Activated CD8-positive, alpha-beta T cell treated with anti-CD3 and anti-CD28 coated beads for 36 hours (primary cell): ENCODE results near the gene ZMYM5. TPM values are rescaled to one million over a fixed set of nuclear protein-coding genes. Genes with fewer than 3 reads are reported as not detected.
A peak's percentile ranks its signal among the peaks of the same experiment; 100 is the strongest.
"Not testable (repeated sequence)": the region's sequence is repeated elsewhere in the genome, so short reads cannot be mapped to it uniquely, and the experiment has no call there.

Source experiments
- ATAC-seq: fragments of 200-7000 bp; cut with Tn5 transposase; one replicate; pipeline ENCODE4 v1.10.0; 2021; ENCODE audit warnings: mild to moderate bottlenecking, moderate library complexity
- CTCF ChIA-PET: fragments of 350-600 bp; sonication (Branson Sonifier 250); formaldehyde crosslinking; loops from one replicate; lab custom pipeline; 2021; ENCODE audit warnings: antibody characterized with exemption; lab: Charles Lee
- POLR2A ChIA-PET: fragments of 350-600 bp; sonication (Branson Sonifier 250); formaldehyde crosslinking; loops from one replicate; lab custom pipeline; 2021; ENCODE audit warnings: antibody characterized with exemption; lab: Charles Lee
- DNase-seq: peaks from one replicate; pipeline ENCODE4 v3.0.0-alpha.2; 2020
- H3K27ac Mint-ChIP-seq: one replicate; pipeline ENCODE4 v1.8.0; 2021; ENCODE audit warnings: mild to moderate bottlenecking, mixed read lengths
- H3K27me3 Mint-ChIP-seq: one replicate; pipeline ENCODE4 v1.8.0; 2021; ENCODE audit warnings: mixed read lengths
- H3K36me3 Mint-ChIP-seq: one replicate; pipeline ENCODE4 v1.8.0; 2021; ENCODE audit warnings: low read depth, mixed read lengths
- H3K4me1 Mint-ChIP-seq: one replicate; pipeline ENCODE4 v1.8.0; 2021; ENCODE audit warnings: low read depth, mixed read lengths
- H3K4me3 Mint-ChIP-seq: one replicate; pipeline ENCODE4 v1.8.0; 2021; ENCODE audit warnings: mild to moderate bottlenecking, moderate library complexity, mixed read lengths
- H3K9me3 Mint-ChIP-seq: one replicate; pipeline ENCODE4 v1.8.0; 2021; ENCODE audit warnings: mixed read lengths
- intact Hi-C: fragments of 100-400 bp; cut with micrococcal nuclease; formaldehyde crosslinking; loops from one replicate; pipeline ENCODE4 v1.10.0; 2022
- total RNA-seq, 2 experiments: library from RNA; stranded (reverse); gene quantifications; one replicate each; pipeline ENCODE4 v1.2.3, GENCODE V29; 2021
- TF ChIP-seq, protein P1 (sequence below): fragments of 200-600 bp; IDR thresholded peaks from one replicate; pipeline ENCODE4 v1.8.0; 2022; ENCODE audit warnings: antibody characterized with exemption, mild to moderate bottlenecking

The ZMYM5 gene
- total RNA-seq, 2 experiments from 2014 or later, result 10.1 to 10.4 TPM

DNA sequence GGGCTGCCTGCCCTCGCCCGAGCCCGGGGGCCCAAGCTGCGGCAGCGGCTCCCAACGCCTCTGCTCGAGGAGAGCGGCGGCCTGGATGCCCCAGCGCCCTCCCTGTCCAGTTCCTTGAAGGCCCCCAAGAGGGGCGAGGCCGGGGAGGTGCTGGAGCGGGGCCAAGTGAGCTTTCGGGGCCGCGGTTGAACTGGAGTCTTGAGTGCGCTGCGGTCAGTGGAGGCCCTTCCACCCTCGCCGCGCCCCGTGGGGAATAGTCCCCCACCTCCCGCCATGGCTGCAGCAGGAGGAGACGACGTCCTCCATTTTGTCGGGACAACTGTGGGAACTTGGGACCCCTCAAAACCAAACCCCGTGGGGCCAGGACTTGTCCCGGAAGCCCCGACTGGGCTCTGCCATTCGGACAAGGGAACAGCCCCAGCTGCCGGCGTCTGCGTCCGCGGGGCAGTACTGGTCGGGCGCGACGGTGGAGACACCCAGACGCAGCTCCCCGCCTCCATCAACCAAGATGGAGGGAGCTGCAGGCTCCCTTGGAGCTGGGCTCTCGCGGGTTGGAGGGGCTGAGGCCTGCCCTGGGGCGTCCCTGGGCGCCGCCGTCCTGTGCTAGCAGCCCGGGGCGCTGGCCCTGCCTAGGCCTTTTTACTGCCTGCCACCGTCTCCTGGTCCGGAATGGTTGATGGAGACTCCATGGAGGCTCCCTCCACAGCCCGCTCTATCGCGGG is 736 bp upstream of the ZMYM5 start:
- DNase-seq (peak; percentile 68), ATAC-seq (peak; percentile 11)
- TF ChIP-seq, protein P1, sequence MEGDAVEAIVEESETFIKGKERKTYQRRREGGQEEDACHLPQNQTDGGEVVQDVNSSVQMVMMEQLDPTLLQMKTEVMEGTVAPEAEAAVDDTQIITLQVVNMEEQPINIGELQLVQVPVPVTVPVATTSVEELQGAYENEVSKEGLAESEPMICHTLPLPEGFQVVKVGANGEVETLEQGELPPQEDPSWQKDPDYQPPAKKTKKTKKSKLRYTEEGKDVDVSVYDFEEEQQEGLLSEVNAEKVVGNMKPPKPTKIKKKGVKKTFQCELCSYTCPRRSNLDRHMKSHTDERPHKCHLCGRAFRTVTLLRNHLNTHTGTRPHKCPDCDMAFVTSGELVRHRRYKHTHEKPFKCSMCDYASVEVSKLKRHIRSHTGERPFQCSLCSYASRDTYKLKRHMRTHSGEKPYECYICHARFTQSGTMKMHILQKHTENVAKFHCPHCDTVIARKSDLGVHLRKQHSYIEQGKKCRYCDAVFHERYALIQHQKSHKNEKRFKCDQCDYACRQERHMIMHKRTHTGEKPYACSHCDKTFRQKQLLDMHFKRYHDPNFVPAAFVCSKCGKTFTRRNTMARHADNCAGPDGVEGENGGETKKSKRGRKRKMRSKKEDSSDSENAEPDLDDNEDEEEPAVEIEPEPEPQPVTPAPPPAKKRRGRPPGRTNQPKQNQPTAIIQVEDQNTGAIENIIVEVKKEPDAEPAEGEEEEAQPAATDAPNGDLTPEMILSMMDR, result no peak
- Mint-ChIP-seq H3K27me3 (no peaks in the 10 kb centered on the region), H3K36me3 (peaks cover 23% of the 10 kb centered on the region), H3K4me3 (peak overlapping the region; percentile 97), H3K27ac (peak overlapping the region; percentile 97), H3K9me3 (no peaks in the 10 kb centered on the region), H3K4me1 (peaks cover 32% of the 10 kb centered on the region)
- CTCF ChIA-PET, result interaction anchor here (0.9 to 2.0 kb wide), 7 partner anchors 11 to 96 kb away, joined by 3 to 9 read pairs (median 3); partner anchors contain the start of gene PSPC1
- POLR2A ChIA-PET, result interaction anchor here (0.6 to 1.8 kb wide), 12 partner anchors 10 to 182 kb away, joined by 3 to 7 read pairs (median 3); partner anchors contain the start of gene PSPC1
- intact Hi-C loops, result loop anchor here (5.0 to 10.0 kb wide), 3 partner anchors 79 to 179 kb away; partner anchors contain the start of gene PSPC1

DNA sequence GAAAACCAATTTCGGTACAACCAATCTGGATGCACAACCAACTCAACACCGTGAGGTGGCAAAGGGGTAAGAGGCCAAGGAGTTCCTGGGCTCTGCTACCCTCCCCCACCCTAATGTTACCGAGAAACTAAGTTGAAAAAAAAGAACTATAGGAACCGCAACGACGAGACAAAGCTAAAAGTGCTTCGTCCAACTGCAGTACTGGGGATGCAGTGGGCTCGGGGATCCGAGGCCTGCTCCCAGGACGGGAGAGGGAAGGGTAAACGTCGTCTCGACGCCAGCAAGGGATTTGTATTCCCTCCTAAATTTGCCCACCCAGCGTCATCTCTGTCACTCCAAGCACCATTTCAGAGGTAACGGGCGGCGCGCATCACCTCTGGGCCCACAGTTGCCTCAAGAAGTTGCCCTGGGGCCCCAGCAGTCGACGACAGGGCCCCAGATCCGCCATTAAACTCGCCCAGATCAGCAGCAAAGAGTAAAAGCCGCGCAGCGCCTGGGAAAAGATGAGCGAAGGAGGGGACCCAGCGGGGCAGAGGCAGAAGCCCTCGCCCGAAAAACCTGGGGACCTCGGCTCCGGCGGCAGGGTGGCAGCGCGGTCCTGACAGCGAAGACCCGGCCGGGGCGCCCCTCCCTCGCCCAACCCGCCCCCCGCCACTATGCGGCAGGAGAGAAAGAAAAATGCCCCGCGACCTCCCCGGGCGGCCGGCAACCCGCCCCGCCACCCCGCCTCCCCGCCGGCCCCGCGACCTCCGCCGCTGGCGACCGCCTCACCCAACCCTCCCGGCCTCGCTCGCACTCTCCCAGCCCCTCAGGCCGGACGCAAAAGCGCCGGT is 752 bp downstream of the ZMYM5 start:
- CTCF ChIA-PET, result interaction anchor here (1.4 to 2.0 kb wide), 2 partner anchors 16 to 97 kb away, joined by 3 to 6 read pairs; no protein-coding TSS in a partner anchor
- TF ChIP-seq, protein P1, result no peak
- Mint-ChIP-seq H3K27ac (peak overlapping the region; percentile 99), H3K9me3 (no peaks in the 10 kb centered on the region), H3K4me3 (peak overlapping the region; percentile 97), H3K4me1 (peaks cover 38% of the 10 kb centered on the region), H3K27me3 (no peaks in the 10 kb centered on the region), H3K36me3 (peaks cover 31% of the 10 kb centered on the region)
- peak; percentile 69 for DNase-seq
- POLR2A ChIA-PET, result interaction anchor here (1.1 to 2.9 kb wide), 7 partner anchors 12 to 95 kb away, joined by 3 to 9 read pairs (median 6); partner anchors contain the start of gene PSPC1
- intact Hi-C loops, result loop anchor here (5.0 to 10.0 kb wide), 3 partner anchors 78 to 178 kb away; partner anchors contain the start of gene PSPC1
- ATAC-seq, result no peak

DNA sequence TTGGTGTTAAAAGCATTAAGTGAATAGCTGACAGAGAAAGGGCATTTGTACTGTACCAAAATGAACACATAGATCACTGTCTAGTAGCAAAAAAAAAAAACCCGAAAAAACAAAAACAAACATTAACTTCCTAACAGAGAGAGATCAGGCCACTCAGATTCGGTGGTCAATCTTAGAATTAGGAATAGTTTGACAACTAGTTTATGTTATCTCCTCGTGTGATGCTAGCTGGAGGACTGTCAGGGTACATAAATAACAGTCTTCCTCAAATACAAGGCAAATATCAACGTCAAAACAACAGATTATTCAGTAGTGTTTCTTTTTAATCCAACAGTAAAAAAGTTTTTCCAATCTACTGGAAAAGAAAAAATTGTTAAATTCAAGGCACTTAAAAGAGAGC is 1.7 kb downstream of the ZMYM5 start:
- no peaks in the 10 kb centered on the region for H3K27me3 Mint-ChIP-seq
- peak overlapping the region; percentile 97 for H3K4me3 Mint-ChIP-seq
- intact Hi-C loops, result loop anchor here (5.0 to 10.0 kb wide), 3 partner anchors 77 to 177 kb away; partner anchors contain the start of gene PSPC1
- ChIA-PET CTCF (interaction anchor here (1.1 to 2.0 kb wide), 2 partner anchors 16 to 98 kb away, joined by 5 to 6 read pairs; no protein-coding TSS in a partner anchor), POLR2A (interaction anchor here (1.1 to 2.9 kb wide), 5 partner anchors 11 to 96 kb away, joined by 3 to 9 read pairs (median 3); partner anchors contain the start of gene PSPC1)
- peaks cover 37% of the 10 kb centered on the region for H3K36me3 Mint-ChIP-seq
- H3K27ac Mint-ChIP-seq, result peak overlapping the region; percentile 99
- no peak for DNase-seq
- TF ChIP-seq, protein P1, result no peak
- no peak for ATAC-seq
- no peaks in the 10 kb centered on the region for H3K9me3 Mint-ChIP-seq
- peaks cover 42% of the 10 kb centered on the region for H3K4me1 Mint-ChIP-seq

DNA sequence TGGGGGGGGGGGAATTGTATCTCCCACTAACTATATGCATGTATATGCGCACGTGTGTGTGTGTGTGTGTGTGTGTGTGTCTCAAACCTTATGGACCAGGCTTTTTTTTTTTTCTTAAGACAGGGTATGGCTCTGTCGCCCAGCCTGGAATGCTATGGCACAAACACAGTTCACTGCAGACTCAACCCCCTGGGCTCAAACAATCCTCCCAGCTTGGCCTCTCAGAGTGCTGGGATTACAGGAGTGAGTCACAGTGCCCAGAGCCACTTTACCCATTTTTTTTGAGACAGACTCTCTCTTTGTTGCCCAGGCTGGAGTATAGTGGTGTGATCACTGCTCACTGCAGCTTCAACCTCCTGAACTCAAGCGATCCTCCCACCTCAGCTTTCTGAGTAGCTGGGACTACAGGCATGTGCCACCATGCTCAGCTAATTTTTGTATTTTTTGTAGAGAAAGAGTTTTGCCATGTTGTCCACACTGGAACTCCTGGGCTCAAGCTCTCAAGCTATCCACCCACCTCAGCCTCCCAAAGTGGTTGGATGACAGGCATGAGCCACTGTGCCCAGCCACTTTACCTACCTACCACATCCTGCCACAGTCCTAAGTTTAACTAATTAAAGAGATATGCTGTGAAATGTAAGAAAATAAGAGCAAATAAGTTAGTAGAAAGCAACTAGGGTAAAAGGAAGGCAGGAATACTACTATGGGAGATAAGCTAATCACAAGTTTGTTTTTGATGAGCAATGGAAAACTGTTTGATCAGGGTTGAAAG is 2.4 kb downstream of the ZMYM5 start:
- CTCF ChIA-PET, result interaction anchor here (1.1 to 2.0 kb wide), 2 partner anchors 15 to 99 kb away, joined by 5 to 6 read pairs; no protein-coding TSS in a partner anchor
- peaks cover 39% of the 10 kb centered on the region for H3K36me3 Mint-ChIP-seq

DNA sequence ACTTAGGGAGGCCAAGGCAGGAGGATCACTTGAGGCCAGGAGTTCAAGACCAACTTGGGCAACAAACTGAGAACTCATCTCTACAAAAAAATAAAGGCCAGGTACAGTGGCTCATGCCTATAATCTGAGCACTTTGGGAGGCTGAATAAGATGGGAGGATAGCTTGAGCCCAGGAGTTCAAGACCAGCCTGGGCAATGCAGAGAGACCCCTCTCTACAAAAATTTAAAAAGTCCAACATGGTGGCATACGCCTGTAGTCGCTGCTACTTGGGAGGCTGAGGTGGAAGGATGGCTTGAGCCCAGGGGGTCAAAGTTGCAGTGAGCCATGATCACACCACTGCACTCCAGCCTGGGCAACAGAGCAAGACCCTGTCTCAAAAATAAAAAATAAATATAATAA is 5.8 kb downstream of the ZMYM5 start:
- ATAC-seq, DNase-seq, H3K27me3 Mint-ChIP-seq, CTCF ChIA-PET, H3K4me3 Mint-ChIP-seq, H3K27ac Mint-ChIP-seq, POLR2A ChIA-PET, intact Hi-C loops, H3K9me3 Mint-ChIP-seq: not testable (repeated sequence)
- peaks cover 41% of the 10 kb centered on the region for H3K4me1 Mint-ChIP-seq
- peaks cover 44% of the 10 kb centered on the region for H3K36me3 Mint-ChIP-seq

More for the DNA sequence above, 2.4 kb downstream of the ZMYM5 start:
- intact Hi-C loops, result loop anchor here (5.0 to 10.0 kb wide), 3 partner anchors 76 to 176 kb away; partner anchors contain the start of gene PSPC1
- POLR2A ChIA-PET, result interaction anchor here (0.8 to 2.9 kb wide), 6 partner anchors 10 to 96 kb away, joined by 3 to 9 read pairs (median 3); partner anchors contain the start of gene PSPC1
- Mint-ChIP-seq H3K4me1 (peaks cover 42% of the 10 kb centered on the region), H3K9me3 (no peaks in the 10 kb centered on the region), H3K27ac (peak overlapping the region; percentile 99), H3K27me3 (no peaks in the 10 kb centered on the region), H3K4me3 (peak overlapping the region; percentile 97)
- ATAC-seq (no peak), DNase-seq (peak; percentile 50)
- TF ChIP-seq, protein P1, result no peak
